GM12878 (cell line): Measurements from ENCODE around the gene LRRC41. TPM values are rescaled to one million over a fixed set of nuclear protein-coding genes. Genes with fewer than 3 reads are reported as not detected.

Source experiments
- ATAC-seq: fragments of 200-7000 bp; cut with Tn5 transposase; 3 replicates; pipeline ENCODE4 v1.9.1; 2020; ENCODE audit warnings: mild to moderate bottlenecking, moderate library complexity
- BruUV-seq: library from RNA; stranded (reverse); fragments of 400-500 nt; replicated peaks from 2 replicates; lab custom pipeline; 2021; lab: Mats Ljungman, UMichigan
- CTCF ChIA-PET: fragments of 300-600 bp; sonication (Branson Sonifier 250); formaldehyde crosslinking; extraction: SDS; loops from one replicate; lab custom pipeline; 2021; ENCODE audit warnings: inconsistent platforms; lab: Yijun Ruan, JAX
- POLR2A ChIA-PET: fragments of 350-600 bp; formaldehyde crosslinking; extraction: SDS; loops from one replicate; lab custom pipeline; 2021; ENCODE audit warnings: inconsistent platforms; lab: Charles Lee
- RAD21 ChIA-PET: fragments of 300-600 bp; sonication (Branson Sonifier 250); formaldehyde crosslinking; loops from one replicate; lab custom pipeline; 2023; ENCODE audit warnings: antibody characterized with exemption; ENCODE audit not compliant: unreplicated experiment; lab: Charles Lee
- SMC1A ChIA-PET: fragments of 300-600 bp; sonication (Branson Sonifier 250); formaldehyde crosslinking; loops from one replicate; lab custom pipeline; 2023; ENCODE audit not compliant: unreplicated experiment, uncharacterized antibody; lab: Charles Lee
- DNase-seq: peaks from one replicate; pipeline ENCODE4 v3.0.0-alpha.2; 2011; ENCODE audit warnings: low read depth, low spot score
- FAIRE-seq: peaks from 3 replicates; lab custom pipeline; 2011; peaks lifted over from hg19 to GRCh38; lab: Jason Lieb, UNC
- H2AFZ ChIP-seq: 2 replicates; pipeline ENCODE4 v1.6.0; 2011; ENCODE audit warnings: low read depth, low read length, control low read depth; ENCODE audit not compliant: control insufficient read depth
- H3K27ac ChIP-seq: 2 replicates; pipeline ENCODE4 v1.5.1; 2011; ENCODE audit warnings: control low read depth; ENCODE audit not compliant: control insufficient read depth, insufficient read depth
- H3K27me3 ChIP-seq, 2 experiments: replicated peaks in 1 of 2; 2 replicates each; pipeline versions ENCODE4 v1.6.0 to v1.6.1; 2011; ENCODE audit warnings: low read length in 1 of 2; ENCODE audit not compliant: control insufficient read depth in 2 of 2, insufficient read depth in 2 of 2
- H3K36me3 ChIP-seq, 2 experiments: 2 replicates each; pipeline ENCODE4 v1.5.1; 2011; ENCODE audit warnings: low read length in 1 of 2; ENCODE audit not compliant: control insufficient read depth in 2 of 2, insufficient read depth in 2 of 2
- H3K4me1 ChIP-seq: 2 replicates; pipeline ENCODE4 v1.6.1; 2011; ENCODE audit warnings: mild to moderate bottlenecking, low read length, moderate library complexity, mixed read lengths; ENCODE audit not compliant: control insufficient read depth, insufficient read depth
- H3K4me2 ChIP-seq: 2 replicates; pipeline ENCODE4 v1.6.0; 2011; ENCODE audit warnings: control low read depth; ENCODE audit not compliant: control insufficient read depth, insufficient read depth
- H3K4me3 ChIP-seq: fragments of 200-600 bp; sonication (generic); 2 replicates; pipeline ENCODE4 v1.5.1; 2016
- H3K79me2 ChIP-seq: 2 replicates; pipeline ENCODE4 v1.6.0; 2011; ENCODE audit warnings: low read length; ENCODE audit not compliant: control insufficient read depth, insufficient read depth
- H3K9ac ChIP-seq: 2 replicates; pipeline ENCODE4 v1.8.0; 2011; ENCODE audit warnings: low read length, control low read depth, mixed read lengths; ENCODE audit not compliant: control insufficient read depth, insufficient read depth
- H3K9me3 ChIP-seq: replicated peaks from 3 replicates; pipeline ENCODE4 v1.5.1; 2011; ENCODE audit warnings: mild to moderate bottlenecking, low read length; ENCODE audit not compliant: control insufficient read depth, insufficient read depth
- H4K20me1 ChIP-seq: 2 replicates; pipeline ENCODE4 v1.6.0; 2011; ENCODE audit not compliant: control insufficient read depth, insufficient read depth
- ATF3 ChIP-seq: IDR thresholded peaks from 2 replicates; pipeline ENCODE4 v1.6.1; 2011; ENCODE audit warnings: low read depth, mild to moderate bottlenecking, low read length, moderate library complexity, borderline replicate concordance; ENCODE audit errors: extremely low read depth
- CBX3 ChIP-seq: fragments of 200-600 bp; sonication (generic); IDR thresholded peaks from 2 replicates; pipeline ENCODE4 v1.6.1; 2016; ENCODE audit warnings: low read depth, borderline replicate concordance
- ETV6 ChIP-seq, 2 experiments: fragments of 450-650 bp in 1 of 2; IDR thresholded peaks in 1 of 2; conservative IDR thresholded peaks in 1 of 2; 2 replicates each; pipeline ENCODE4 v1.6.1; 2014; ENCODE audit warnings: antibody characterized with exemption in 1 of 2, borderline replicate concordance in 1 of 2, low read depth in 1 of 2, mild to moderate bottlenecking in 1 of 2, moderate library complexity in 1 of 2
- IRF4 ChIP-seq: IDR thresholded peaks from 2 replicates; pipeline ENCODE4 v1.6.1; 2011; ENCODE audit warnings: low read depth, low read length
- NFXL1 ChIP-seq: fragments of 450-650 bp; IDR thresholded peaks from 2 replicates; pipeline ENCODE4 v1.6.1; 2017; ENCODE audit warnings: antibody characterized with exemption, mild to moderate bottlenecking, borderline replicate concordance
- SUPT20H ChIP-seq: IDR thresholded peaks from 2 replicates; pipeline ENCODE4 v1.6.1; 2011; ENCODE audit warnings: low read depth, mild to moderate bottlenecking, low read length, moderate library complexity, borderline replicate concordance; ENCODE audit not compliant: control insufficient read depth
- in situ Hi-C: fragments of 300-500 bp; cut with MboI; formaldehyde crosslinking; loops from 9 replicates; pipeline ENCODE4 v1.14.3; 2018; ENCODE audit warnings: mixed read lengths
- intact Hi-C: fragments of 100-400 bp; cut with micrococcal nuclease; formaldehyde crosslinking; loops from one replicate; pipeline ENCODE4 v1.14.2; 2022; ENCODE audit not compliant: unreplicated experiment
- polyA plus RNA-seq, 11 experiments: library from polyadenylated mRNA; depleted of rRNA in 4 of 11; unstranded in 6 of 11; stranded (reverse) in 5 of 11; fragments of >200 nt; fragmentation: Nextera tagmentation in 4 of 11; fragmentation: Illumina TruSeq in 1 of 11; extraction: Ambion mirVana in 4 of 11; extraction: Trizol in 1 of 11; gene quantifications; 1 replicate in 1 of 11; 2 replicates in 10 of 11; pipeline versions ENCODE4 v1.2.1 to v1.2.3, GENCODE V29; 2011 to 2016; ENCODE audit warnings: inconsistent platforms in 2 of 11, missing spikeins in 2 of 11, low read depth in 1 of 11
- total RNA-seq, 4 experiments: library from RNA; depleted of rRNA in 3 of 4; stranded (reverse); fragments of >200 nt in 3 of 4; fragmentation: Illumina TruSeq in 1 of 4; extraction: Trizol in 1 of 4; gene quantifications; 2 replicates each; pipeline versions ENCODE4 v1.2.1 to v1.2.3, GENCODE V29; 2013 to 2021

LRRC41 gene
- total and polyA plus RNA-seq, 10 of the 15 experiments (the other 5 are each of a cell fraction or from before 2014, with no cell fraction given), result 12.0 to 79.9 (median 48.5) TPM

GRCh38 chr1:46298387-46298786 lies 5.0 kb downstream of the LRRC41 start:
- Histone ChIP-seq H3K4me3 (no peak overlapping the region), H3K36me3 (peaks cover 6 to 33% of the 10 kb centered on the region in 2 experiments), H2AFZ (no peak overlapping the region), H4K20me1 (no peaks in the 10 kb centered on the region), H3K27ac (no peak overlapping the region), H3K79me2 (peaks cover 46% of the 10 kb centered on the region), H3K4me2 (no peak overlapping the region), H3K4me1 (peaks cover 5% of the 10 kb centered on the region; the same call in 1 of the 2 replicates), H3K9ac (no peak overlapping the region), H3K9me3 (no peaks in the 10 kb centered on the region), H3K27me3 (no peaks in the 10 kb centered on the region)
- BruUV-seq, result no TSS peak
- FAIRE-seq, result no peak
- ATAC-seq, result no peak
- SMC1A ChIA-PET, result interaction anchor here (0.9 to 3.9 kb wide), 6 partner anchors 16 to 54 kb away, joined by 3 to 15 read pairs (median 3); no protein-coding TSS in a partner anchor
- CTCF ChIA-PET, result interaction anchor here (1.8 to 6.2 kb wide), 4 partner anchors 18 to 49 kb away, joined by 3 to 49 read pairs (median 25); partner anchors contain the start of gene NSUN4
- intact Hi-C loops, result no loop called here
- POLR2A ChIA-PET, result interaction anchor here (0.7 kb wide), 2 partner anchors 46 to 210 kb away, joined by 3 read pairs; no protein-coding TSS in a partner anchor
- in situ Hi-C loops, result no loop called here
- DNase-seq, result no peak
- RAD21 ChIA-PET, result interaction anchor here (0.9 to 3.6 kb wide), 3 partner anchors 10 to 49 kb away, joined by 4 to 11 read pairs (median 7); no protein-coding TSS in a partner anchor
- no peak for TF ChIP-seq SUPT20H
- no peak for TF ChIP-seq ATF3
- TF ChIP-seq CBX3, result no peak
- TF ChIP-seq ETV6 (conservative IDR thresholded peaks at IDR 0.05 in 1 of 2, IDR thresholded peaks at IDR 0.05 in 1 of 2; ENCODE audit: borderline replicate concordance in 1 of 2, low read depth in 1 of 2), result no peak
- TF ChIP-seq IRF4, result no peak
- TF ChIP-seq NFXL1, result no peak
